Endometrial microvascular endothelial cells (primary cell): ENCODE results near the gene CACNA2D3. TPM values are rescaled to one million over a fixed set of nuclear protein-coding genes. Genes with fewer than 3 reads are reported as not detected.

Source experiments
- in situ Hi-C: cut with HindIII; loops from 2 replicates; pipeline ENCODE4 v1.10.0; 2017; ENCODE audit warnings: low sequenced_read_pairs, low pct_unique_long_range_greater_than_20kb; ENCODE audit errors: inconsistent ontology term
- total RNA-seq: library from RNA; depleted of rRNA; stranded (reverse); fragments of >200 nt; gene quantifications from one replicate; pipeline ENCODE4 v1.2.3, GENCODE V29; 2015; ENCODE audit errors: inconsistent ontology term

Gene CACNA2D3
- total RNA-seq, 1 donor from 2014 or later: not detected

DNA sequence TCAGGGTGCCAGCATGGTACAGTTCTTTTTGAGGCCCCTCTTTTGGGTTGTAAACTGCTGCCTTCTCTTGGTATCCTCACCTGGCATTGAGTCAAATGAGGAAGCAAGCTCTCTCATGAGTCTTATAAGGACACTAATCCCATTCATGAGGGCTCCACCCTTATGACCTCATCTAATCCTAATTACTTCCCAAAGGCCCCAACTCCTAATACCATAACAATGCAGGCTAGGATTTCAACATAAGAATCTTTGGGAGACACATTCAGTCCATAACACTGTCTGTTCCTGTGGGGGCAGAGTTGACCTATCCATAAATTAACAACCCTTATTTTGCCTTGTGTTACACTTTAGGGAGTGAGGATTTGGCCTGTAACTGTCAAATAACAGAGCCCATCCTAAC is 527.2 kb downstream of the CACNA2D3 start:
- in situ Hi-C loops: no loop called here

DNA sequence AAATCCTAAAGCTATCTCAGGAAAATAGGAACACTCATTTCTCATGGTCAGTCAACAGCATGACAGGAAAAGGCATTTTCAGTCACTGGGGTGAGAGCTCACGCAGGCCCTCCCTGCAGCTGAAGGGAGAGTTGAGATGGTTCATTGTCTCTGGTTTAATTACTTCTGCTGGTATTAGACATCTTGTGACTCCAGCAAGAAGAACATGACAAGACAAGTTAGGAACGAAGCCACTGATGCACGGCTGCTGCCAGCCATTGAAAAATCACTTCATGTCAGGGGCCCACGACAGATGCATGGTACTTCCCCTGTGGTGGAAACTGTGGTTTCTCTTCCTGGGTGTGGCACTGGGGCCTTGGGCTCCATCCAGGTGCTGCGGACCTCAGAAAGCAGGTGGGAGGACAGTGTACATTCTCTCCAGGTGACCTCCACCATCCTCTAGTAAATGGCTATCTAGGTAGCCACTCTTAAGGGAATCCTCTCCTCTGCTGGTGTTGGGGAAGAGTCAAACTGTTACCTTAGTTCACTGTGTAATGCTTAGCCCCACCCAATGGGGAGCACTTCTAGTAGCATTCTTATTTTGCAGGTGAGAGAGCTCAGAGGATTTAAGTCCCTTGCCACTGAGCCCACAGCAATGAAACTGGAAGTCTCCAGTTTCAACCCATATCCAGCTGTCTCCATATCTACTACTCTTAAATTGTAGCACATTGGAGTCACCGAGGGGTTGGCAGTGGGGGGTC is 531.3 kb downstream of the CACNA2D3 start:
- in situ Hi-C loops: no loop called here

DNA sequence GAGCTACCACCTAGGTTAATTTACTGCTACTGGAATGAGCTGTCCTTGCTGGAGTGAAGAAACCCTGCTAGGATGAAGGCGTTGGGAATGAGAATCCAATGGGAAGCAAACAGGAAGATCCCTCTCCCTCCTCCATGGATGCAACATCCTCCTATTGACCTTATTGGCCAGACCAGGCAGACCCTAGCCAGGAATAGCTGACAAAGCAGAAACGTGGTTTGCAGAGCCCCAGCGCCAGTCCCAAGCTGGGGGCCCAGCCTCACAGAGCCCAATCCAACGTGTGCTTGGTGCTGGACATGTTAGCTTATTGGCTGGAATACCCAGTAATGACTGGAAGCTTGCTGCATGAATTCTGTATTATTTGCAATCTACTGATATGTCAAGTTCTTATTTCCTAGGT is 532.4 kb downstream of the CACNA2D3 start:
- in situ Hi-C loops: no loop called here

DNA sequence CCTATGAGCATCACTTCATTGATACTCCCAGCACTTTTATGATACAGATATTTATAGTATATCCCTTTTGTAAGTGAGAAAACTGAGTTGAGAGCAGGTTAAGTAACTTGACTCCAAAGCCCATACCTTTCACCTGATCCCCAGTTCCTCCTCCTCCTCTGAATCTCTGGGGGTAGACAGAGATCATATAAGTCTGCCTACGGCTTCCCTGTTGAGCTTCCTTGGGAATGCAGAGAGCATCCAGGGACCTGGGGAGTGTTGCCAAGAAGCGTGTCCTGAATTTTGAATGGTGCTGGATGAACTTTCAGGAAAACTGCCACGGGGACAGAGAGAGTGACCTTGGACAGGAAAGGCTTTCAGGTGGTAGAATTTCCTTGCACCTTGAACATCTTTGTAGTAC is 537.0 kb downstream of the CACNA2D3 start:
- in situ Hi-C loops: no loop called here

DNA sequence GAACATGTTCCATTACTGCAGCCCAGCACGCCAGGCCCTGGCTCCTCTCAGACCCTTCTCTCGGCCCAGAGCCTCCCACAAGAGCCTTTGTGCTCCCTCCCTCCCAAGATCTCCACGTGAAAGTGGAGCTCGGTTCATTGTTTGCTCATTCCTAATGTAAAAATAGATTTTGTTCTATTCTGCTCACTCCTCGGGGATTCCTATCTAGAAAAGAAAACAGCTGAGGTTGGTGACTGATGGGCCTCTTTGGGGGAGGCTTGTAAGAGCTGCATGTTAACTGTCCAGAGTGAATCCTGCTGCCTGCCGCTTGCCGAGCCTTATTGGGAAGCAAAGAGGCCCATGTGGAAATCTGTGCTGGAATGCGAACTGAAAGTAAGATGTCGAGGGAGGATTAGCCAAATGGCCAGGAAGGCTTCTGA is 538.4 kb downstream of the CACNA2D3 start:
- in situ Hi-C loops: no loop called here

DNA sequence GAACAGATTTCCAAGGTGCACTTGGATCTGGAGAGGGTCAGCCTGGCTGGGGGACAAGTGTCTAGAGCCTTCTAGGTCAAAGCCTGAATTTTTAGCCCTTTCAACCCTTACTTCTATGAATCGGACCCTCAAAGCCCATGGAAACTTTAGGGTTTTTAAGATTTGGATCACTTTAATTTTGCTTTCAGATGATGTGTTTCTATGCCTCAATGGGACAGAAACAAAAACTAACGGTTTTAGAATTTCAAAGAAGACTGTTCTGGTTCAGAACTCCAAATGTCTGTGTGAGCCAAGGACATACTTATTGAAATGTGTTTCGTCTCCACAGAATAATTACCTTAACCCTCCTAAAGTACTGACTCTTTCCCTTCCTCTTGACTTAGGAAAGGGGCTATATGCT is 538.8 kb downstream of the CACNA2D3 start:
- in situ Hi-C loops: no loop called here

DNA sequence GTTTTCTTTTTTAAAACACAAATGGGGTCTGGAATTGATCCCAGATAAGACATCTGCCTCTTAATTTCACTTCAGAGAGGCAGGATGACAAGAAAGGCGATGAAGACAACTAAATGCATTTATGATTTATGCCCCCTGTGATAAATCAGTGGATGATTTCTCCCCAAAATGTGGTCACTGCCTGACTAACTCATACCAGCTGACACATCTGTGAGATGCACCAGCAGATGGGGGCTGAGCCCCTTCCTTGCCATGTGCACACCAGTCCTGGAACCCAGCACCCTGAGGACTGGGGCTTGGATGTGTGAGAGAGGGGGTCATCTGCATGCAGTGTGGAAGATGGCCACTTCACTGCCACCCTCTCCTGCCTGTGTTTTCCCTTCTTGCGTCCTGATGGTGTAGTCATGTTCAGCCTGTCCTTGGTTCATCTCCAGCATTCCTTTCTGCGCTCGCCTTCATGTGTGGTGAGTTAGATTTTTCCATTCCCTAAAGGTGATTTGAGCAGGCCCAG is 541.2 kb downstream of the CACNA2D3 start:
- in situ Hi-C loops: no loop called here

DNA sequence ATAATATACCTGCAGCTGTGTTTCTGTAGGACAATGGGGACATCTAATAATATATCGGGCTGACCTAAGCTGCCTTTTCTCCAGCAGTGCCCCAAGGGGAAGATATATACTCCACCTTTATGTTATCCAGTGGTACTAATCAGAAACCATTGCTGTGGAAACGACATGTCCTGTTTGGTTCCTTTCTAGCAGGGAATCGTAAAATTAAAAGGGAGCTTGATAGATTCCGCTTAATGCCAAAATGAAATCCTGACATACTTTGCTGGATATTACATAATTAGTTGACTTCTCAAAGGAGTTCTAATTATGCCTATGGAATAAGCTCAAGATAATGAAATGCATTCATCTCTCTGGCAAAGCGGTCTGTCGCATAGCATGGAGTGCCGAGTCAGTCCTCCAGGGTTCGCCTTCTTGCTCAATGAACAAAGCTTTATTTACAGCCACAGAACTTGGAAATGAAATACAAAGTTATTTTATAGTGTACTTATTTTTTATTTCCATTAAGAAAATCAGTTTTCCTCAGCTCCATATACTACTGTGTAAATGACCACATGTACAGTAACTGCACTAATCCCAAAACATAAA is 542.8 kb downstream of the CACNA2D3 start:
- in situ Hi-C loops: no loop called here

DNA sequence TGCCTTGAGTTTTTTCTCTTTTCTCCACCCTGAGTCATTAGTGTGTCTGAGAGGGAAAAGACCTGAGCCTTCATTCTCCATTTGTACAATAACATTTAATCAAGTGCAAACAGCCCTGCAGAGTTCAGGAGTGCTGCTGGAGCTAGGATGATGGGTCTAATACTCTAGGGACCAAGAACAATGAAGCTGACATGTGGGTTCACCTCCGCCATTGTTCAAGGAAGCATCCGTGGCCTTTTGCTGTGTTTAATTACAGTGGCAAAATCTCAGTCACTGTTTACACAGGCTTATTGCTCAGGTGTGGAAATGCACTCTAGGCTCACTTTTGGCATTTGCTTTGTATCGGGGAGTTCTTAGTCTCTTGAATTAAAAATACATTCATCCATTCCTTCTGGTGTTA is 545.9 kb downstream of the CACNA2D3 start:
- in situ Hi-C loops: no loop called here

DNA sequence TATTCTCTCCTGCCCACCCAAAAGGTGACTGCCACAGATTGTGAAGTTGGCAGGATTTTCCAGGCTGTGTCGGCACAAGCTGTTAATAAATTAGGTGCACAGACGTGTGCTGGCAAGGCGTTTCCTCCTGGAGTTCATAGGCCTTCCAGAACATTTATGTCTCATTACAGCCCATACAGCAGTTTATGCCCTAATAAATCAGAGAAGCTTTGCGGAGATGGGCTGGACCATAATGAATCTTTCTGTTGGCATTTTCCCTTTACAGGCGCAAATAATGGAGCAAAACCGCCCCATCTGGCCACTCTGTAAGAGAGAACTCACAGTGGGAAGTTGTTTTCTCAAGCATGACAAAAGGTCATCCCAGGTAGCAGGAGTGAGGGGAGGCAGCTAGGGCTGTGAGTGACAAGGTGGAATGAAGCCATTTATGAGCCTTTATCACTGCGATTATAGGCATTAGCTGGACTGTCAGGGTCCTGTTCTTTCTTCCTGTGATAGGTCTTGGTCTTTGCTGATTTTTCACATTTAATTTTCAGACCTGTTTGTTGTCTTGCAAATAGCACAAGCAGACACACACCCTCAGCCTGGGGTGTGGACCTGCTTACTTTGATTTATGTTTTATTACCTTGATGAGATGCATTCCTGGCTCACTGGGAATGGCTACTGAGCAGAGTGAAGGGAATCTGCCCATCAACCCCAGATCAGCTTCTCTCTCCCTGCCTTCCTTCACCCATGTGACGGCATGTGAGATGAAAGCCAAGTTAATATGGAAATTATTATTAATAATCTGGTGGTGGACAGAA is 548.0 kb downstream of the CACNA2D3 start:
- in situ Hi-C loops: no loop called here

DNA sequence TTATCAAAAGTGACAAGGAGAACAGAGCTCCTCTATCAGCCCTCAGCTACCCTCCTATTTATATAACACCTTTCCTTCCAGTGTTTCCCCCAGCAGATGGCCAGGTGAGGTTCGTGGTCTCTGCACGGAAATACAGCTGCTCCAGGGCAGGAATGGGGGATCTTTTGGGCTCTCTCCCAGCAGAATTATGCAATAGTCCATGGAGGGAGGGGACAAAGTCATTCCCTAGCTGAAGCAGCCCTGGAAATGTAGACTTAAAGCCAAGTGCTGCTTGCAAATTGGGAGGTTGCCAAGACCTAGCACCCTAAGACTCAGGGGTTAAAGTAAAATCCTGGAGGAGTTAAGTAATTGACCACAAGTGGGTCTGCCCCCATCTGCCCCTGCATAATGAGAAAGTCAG is 549.2 kb downstream of the CACNA2D3 start:
- in situ Hi-C loops: no loop called here

DNA sequence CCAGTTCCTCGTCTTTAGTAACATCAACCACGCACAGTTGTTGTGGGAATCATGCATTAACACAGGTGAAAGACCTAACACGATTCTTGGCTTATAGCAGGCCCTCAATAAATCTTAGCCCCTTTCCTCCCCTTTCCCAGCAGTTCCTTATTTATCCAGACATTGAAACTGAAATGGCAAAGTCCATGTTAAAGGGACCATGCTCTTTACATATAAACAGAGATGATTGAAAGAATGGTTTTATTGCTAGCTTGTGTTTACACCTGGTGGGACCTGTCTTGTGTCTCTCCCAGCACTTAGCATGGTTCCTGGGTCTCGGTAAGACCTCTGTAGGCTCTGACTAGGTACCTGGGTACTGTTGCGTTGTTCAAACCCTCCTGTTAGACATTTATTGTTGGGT is 553.7 kb downstream of the CACNA2D3 start:
- in situ Hi-C loops: no loop called here

DNA sequence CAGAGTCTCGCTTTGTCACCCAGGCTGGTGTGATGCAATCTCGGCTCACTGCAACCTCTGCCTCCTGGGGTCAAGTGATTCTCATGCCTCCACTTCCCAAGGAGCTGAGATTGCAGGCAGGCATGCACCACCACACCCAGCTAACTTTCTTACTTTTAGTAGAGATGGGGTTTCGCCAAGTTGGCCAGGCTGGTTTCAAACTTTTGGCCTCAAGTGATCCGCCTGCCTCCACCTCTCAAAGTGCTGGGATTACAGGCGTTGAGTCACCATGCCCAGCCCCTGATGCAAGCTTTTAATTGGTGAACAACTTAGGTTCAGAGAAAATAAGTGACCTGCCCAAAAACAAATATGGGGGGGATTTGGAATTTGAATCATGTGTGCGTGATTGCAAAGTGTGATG is 559.4 kb downstream of the CACNA2D3 start:
- in situ Hi-C loops: no loop called here

DNA sequence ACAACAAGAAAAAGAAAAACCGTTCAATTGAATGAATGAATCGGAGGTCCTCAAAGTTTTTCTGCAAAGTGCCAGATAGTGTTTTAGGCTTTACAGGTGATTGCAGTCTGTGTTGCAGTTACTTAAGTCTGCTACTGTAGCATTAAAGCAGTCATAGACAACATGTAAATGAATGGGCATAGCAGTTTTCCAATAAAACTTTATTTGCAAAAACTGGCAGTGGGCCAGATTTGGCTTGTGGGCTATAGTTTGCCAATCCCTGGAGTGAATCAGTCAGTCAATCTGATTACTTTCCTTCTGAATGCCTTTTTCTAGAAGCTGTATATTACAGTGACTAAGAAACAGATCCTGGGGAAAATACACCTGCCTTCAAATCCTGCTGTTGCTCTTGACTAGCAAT is 562.9 kb downstream of the CACNA2D3 start:
- in situ Hi-C loops: no loop called here

DNA sequence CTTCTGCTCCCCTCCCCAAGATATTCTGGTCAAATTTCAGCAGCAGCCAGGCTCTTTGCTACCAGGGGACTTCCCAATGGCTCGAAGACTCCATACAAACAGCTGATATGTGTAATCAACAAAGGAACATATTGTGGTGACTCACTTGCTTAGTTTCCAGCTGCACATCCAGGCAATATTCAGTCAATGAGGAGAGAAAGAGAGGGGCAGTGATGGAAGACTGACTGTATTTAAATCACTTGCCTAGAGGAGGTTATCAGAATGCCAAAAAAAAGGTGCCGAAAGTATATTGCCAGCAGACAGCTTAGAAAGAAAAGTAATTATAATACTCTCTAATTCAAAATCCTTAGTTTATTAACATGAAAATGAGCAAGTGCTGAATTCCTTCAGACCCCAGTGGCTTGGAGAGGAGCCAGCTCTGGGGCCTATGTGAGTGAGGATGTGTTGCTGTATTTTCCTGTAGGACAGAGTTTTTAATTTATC is 569.0 kb downstream of the CACNA2D3 start:
- in situ Hi-C loops: no loop called here

DNA sequence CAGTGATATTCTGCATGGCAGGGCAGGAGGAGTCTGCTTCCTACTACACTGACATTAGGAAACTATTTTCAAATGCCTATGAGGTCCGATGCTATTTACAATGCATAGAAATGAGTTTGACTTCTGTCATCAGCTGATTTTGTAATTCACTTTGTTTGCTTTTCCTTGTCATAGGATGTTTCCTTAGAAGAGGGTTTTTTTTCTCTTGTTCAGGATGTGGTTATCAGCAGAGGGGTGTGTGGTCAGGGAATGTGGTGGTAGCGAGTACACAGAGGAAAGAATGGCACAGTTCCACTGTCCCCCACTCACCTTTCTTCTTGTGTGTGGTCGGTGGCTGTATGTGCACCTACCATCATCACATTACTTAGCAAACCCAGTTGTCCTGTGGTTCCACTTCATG is 574.0 kb downstream of the CACNA2D3 start:
- in situ Hi-C loops: no loop called here

DNA sequence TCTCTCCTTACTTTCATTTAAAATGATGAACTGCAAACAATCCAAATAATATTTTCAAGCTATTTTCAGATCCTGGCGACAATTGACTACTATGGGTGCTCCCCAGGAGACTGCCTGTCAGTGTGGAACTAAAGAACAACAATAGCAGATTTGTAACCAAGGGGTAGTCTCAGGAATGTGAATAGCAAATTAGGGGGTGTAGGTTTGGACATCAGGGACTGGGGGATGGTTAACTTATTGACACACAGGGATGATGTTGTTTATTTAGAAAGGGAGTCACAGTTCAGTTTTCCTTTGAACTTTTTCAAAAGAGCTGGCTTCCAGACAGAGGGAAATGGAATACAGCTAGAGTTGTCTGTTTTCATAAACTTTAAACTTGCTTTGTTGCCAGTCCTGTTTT is 575.7 kb downstream of the CACNA2D3 start:
- in situ Hi-C loops: no loop called here

DNA sequence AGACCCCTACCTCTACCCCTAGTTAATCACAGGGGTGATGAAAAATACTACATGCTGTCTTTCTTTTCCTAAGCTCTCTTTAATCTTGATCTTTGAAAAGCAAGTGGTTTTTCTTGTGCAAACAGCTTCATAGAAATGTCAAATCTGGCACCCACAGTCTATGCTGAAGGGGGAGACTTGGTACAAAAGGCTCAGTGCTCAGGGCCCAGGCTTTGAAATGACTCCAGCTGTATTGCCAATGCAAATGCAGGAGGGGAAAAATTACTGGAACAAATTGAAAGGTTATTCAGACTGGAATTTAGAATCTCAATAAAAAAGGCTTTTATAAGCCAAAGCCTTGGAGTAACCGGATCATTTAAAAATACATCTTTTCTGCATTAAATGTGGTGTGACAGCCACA is 581.6 kb downstream of the CACNA2D3 start:
- in situ Hi-C loops: no loop called here

DNA sequence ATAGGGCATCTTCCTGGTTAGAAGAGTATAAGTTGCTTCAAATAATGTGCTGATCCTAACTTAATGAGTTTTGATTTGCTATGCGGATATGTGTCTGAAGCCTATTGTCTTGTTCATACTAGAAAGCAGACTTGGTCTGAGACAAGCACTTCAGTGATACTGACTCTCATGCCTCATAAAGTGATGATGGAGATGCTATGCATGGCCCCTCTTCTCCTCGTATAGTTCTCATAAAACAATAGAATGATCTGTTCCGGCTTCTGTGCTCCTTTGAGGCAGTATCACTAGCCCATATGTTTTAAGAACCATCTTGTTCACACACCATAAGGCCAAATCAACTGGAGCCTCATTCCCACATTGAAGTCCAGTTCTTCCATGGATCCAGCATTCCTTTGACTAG is 583.4 kb downstream of the CACNA2D3 start:
- in situ Hi-C loops: no loop called here

DNA sequence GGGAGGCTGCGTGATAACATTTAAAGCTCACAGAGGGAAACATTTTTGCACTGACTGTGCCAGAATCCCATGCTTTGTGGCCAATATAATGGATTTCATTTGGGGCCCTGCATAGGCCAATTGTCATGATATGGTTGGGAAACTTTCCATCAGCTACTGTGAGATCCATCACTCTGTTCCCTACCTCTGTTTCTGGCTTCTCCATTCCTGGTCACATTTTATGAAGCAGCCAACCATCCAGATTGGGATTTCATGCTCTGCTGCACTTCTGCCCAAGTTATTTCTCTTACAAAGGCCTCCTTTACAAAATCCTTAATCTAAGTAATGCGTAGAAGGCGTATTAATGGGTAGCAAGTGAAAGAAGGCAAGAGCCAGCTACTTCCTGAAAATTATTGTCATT is 584.4 kb downstream of the CACNA2D3 start:
- in situ Hi-C loops: no loop called here
